Panc1 (cell line): ENCODE data around the gene DSCAM. TPM values are rescaled to one million over a fixed set of nuclear protein-coding genes. Genes with fewer than 3 reads are reported as not detected.

Experiments
- ATAC-seq: fragments of 200-7000 bp; cut with Tn5 transposase; 2 replicates; pipeline ENCODE4 v1.9.1; 2020; ENCODE audit warnings: mild to moderate bottlenecking, moderate library complexity
- BruUV-seq: library from RNA; stranded (reverse); fragments of 400-500 nt; replicated peaks from 2 replicates; lab custom pipeline; 2021; lab: Mats Ljungman, UMichigan
- CTCF ChIA-PET: fragments of 300-600 bp; sonication (Branson Sonifier 250); formaldehyde crosslinking; loops from one replicate; lab custom pipeline; 2022; ENCODE audit warnings: antibody characterized with exemption; lab: Charles Lee
- POLR2A ChIA-PET: fragments of 300-600 bp; sonication (Branson Sonifier 250); formaldehyde crosslinking; loops from one replicate; lab custom pipeline; 2022; ENCODE audit warnings: antibody characterized with exemption; lab: Charles Lee
- DNase-seq: peaks from one replicate; pipeline ENCODE4 v3.0.0-alpha.2; 2010; ENCODE audit warnings: low read depth, low spot score
- H3K27ac ChIP-seq: 2 replicates; pipeline ENCODE4 v1.5.1; 2011; ENCODE audit warnings: mild to moderate bottlenecking, low read length, inconsistent platforms
- H3K27me3 ChIP-seq: fragments of 200-500 bp; sonication (Bioruptor generic); 2 replicates; pipeline ENCODE4 v1.6.0; 2014; ENCODE audit warnings: low read length, inconsistent platforms; ENCODE audit not compliant: control insufficient read depth, insufficient read depth
- H3K36me3 ChIP-seq: fragments of 200-500 bp; sonication (Bioruptor generic); 2 replicates; pipeline ENCODE4 v1.5.1; 2014; ENCODE audit warnings: inconsistent platforms, mild to moderate bottlenecking, low read length, moderate library complexity; ENCODE audit not compliant: control insufficient read depth, insufficient read depth
- H3K4me1 ChIP-seq: 2 replicates; pipeline ENCODE4 v1.5.1; 2011; ENCODE audit warnings: inconsistent platforms, mild to moderate bottlenecking, low read length, moderate library complexity; ENCODE audit not compliant: control insufficient read depth, insufficient read depth
- H3K4me3 ChIP-seq, 2 experiments: 2 replicates each; pipeline ENCODE4 v1.5.1; 2011 to 2012; ENCODE audit warnings: low read depth in 2 of 2, low read length in 2 of 2, mild to moderate bottlenecking in 2 of 2, inconsistent platforms in 1 of 2, moderate library complexity in 1 of 2
- H3K9me3 ChIP-seq: fragments of 200-500 bp; sonication (Bioruptor generic); 2 replicates; pipeline ENCODE4 v1.5.1; 2014; ENCODE audit warnings: low read depth, mild to moderate bottlenecking, inconsistent platforms, low read length, moderate library complexity; ENCODE audit not compliant: control insufficient read depth, insufficient read depth
- CTCF ChIP-seq: fragments of 450-650 bp; IDR thresholded peaks from 2 replicates; pipeline ENCODE4 v1.5.1; 2017; ENCODE audit warnings: mild to moderate bottlenecking
- POLR2AphosphoS5 ChIP-seq: IDR thresholded peaks from 2 replicates; pipeline ENCODE4 v1.6.1; 2012; ENCODE audit warnings: mild to moderate bottlenecking, low read depth, low read length, moderate library complexity
- REST ChIP-seq, 2 experiments: IDR thresholded peaks; 2 replicates each; pipeline ENCODE4 v1.6.1; 2011 to 2012; ENCODE audit warnings: low read depth in 2 of 2, control low read depth in 1 of 2, low read length in 1 of 2, mild to moderate bottlenecking in 1 of 2, moderate library complexity in 1 of 2; ENCODE audit not compliant: insufficient read depth in 1 of 2
- SIN3A ChIP-seq: IDR thresholded peaks from 2 replicates; pipeline ENCODE4 v1.6.1; 2012; ENCODE audit warnings: low read depth, mild to moderate bottlenecking, low read length, moderate library complexity, borderline replicate concordance; ENCODE audit not compliant: insufficient read depth
- TCF7L2 ChIP-seq: IDR thresholded peaks from 2 replicates; pipeline ENCODE4 v1.6.1; 2011; ENCODE audit warnings: mild to moderate bottlenecking, low read depth, low read length, inconsistent platforms
- in situ Hi-C: cut with HindIII; loops from 2 replicates; pipeline ENCODE4 v1.10.0; 2016; ENCODE audit warnings: low sequenced_read_pairs, low pct_unique_long_range_greater_than_20kb
- intact Hi-C: fragments of 100-400 bp; cut with micrococcal nuclease; formaldehyde crosslinking; loops from one replicate; pipeline ENCODE4 v1.10.0; 2022; ENCODE audit not compliant: unreplicated experiment
- total RNA-seq: library from RNA; stranded (reverse); gene quantifications from one replicate; pipeline ENCODE4 v1.2.1, GENCODE V29; 2021; ENCODE audit not compliant: unreplicated experiment

DSCAM gene
- total RNA-seq, 1 experiment from 2014 or later, result not detected

DNA sequence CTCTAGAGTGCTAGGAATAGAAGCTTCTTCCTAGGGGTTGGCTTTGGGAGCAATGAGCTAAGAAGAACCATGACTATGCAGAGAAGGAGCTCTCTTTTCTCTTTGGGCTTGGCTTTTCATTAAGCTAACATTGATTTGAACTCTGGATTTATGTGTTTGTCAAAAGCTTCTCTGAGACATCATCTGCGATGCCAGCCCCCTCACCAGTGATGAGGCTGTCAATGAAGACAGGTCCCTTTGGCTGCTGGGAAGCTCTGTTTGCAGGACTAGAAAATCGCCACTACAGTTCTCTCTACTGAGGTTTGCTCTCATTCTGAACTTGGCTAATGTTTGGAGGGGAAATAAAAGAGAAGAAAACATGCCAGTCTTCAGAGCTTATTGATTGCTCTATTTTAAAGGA lies 794.7 kb downstream of the DSCAM start:
- ChIA-PET POLR2A (no interaction called here), CTCF (no interaction called here)
- in situ Hi-C loops (no loop called here), intact Hi-C loops (no loop called here)
- H3K27me3 ChIP-seq, result no peaks in the 10 kb centered on the region
- no peak overlapping the region for H3K27ac ChIP-seq
- no peak for TF ChIP-seq REST (IDR thresholded peaks at IDR 0.05; ENCODE audit: insufficient read depth in 1 of 2, low read depth in 2 of 2, low read length in 1 of 2)
- no peak for TF ChIP-seq CTCF
- no peak for TF ChIP-seq POLR2AphosphoS5
- no peak for TF ChIP-seq SIN3A
- no peak for TF ChIP-seq TCF7L2
- H3K9me3 ChIP-seq, result no peaks in the 10 kb centered on the region
- H3K36me3 ChIP-seq, result no peaks in the 10 kb centered on the region
- no peaks in the 10 kb centered on the region for H3K4me1 ChIP-seq
- no peak overlapping the region for H3K4me3 ChIP-seq
- DNase-seq (no peak), ATAC-seq (no peak)
- no TSS peak for BruUV-seq

DNA sequence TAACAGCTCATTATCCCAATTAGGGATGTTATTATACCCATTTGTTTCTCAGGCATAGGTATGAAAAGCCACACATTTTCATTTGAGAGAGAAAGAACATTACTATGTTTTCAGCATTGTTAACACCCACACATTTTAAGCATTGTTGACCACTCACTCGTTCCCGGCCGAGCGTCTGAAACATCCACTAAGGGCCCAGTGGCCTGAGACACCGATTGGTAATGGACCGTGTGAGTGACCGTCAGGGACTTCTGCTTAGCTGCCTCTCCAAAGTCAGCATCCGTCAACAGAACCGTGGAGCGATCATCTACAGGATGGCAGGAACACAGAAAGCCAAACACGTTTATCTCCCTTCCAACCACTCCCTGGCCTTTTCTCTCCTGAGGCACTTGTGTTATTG lies 795.2 kb downstream of the DSCAM start:
- Histone ChIP-seq H3K27ac (no peak overlapping the region), H3K9me3 (no peaks in the 10 kb centered on the region), H3K36me3 (no peaks in the 10 kb centered on the region), H3K4me1 (no peaks in the 10 kb centered on the region), H3K4me3 (no peak overlapping the region), H3K27me3 (no peaks in the 10 kb centered on the region)
- ChIA-PET CTCF (no interaction called here), POLR2A (no interaction called here)
- in situ Hi-C loops (no loop called here), intact Hi-C loops (no loop called here)
- ATAC-seq, result no peak
- no peak for DNase-seq
- TF ChIP-seq POLR2AphosphoS5 (no peak), CTCF (no peak), TCF7L2 (no peak), REST (IDR thresholded peaks at IDR 0.05; ENCODE audit: insufficient read depth in 1 of 2, low read depth in 2 of 2, low read length in 1 of 2) (no peak), SIN3A (no peak)
- BruUV-seq, result no TSS peak
